PC-9 (cell line): ENCODE data around the gene STAMBP.

ENCODE experiments used
- EZH2 ChIP-seq: fragments of 200-600 bp; sonication (generic); IDR thresholded peaks from 2 replicates; pipeline ENCODE4 v1.8.0; 2017; ENCODE audit warnings: antibody characterized with exemption, low read depth
- TF ChIP-seq, protein P1 (sequence below): fragments of 200-600 bp; sonication (generic); conservative IDR thresholded peaks from 2 replicates; pipeline ENCODE4 v1.6.1; 2017; ENCODE audit warnings: mixed run types, antibody characterized with exemption, mild to moderate bottlenecking, moderate library complexity

DNA sequence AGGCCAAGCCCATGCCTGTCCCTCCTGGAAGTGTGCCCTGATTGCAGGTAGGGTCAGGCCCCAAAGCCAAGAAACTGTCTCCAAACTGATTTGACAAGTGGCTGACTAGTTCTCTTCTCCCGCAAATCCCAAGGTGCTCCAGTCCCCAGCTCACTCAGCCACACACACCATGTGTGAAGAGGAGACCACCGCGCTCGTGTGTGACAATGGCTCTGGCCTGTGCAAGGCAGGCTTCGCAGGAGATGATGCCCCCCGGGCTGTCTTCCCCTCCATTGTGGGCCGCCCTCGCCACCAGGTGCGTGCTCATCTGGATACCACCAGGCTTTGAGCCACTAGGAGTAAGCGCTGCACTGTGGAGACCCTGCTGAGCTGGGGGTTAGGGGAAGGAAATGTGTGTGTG is 72.4 kb downstream of the STAMBP start:
- no peak for TF ChIP-seq EZH2
- TF ChIP-seq, protein P1, sequence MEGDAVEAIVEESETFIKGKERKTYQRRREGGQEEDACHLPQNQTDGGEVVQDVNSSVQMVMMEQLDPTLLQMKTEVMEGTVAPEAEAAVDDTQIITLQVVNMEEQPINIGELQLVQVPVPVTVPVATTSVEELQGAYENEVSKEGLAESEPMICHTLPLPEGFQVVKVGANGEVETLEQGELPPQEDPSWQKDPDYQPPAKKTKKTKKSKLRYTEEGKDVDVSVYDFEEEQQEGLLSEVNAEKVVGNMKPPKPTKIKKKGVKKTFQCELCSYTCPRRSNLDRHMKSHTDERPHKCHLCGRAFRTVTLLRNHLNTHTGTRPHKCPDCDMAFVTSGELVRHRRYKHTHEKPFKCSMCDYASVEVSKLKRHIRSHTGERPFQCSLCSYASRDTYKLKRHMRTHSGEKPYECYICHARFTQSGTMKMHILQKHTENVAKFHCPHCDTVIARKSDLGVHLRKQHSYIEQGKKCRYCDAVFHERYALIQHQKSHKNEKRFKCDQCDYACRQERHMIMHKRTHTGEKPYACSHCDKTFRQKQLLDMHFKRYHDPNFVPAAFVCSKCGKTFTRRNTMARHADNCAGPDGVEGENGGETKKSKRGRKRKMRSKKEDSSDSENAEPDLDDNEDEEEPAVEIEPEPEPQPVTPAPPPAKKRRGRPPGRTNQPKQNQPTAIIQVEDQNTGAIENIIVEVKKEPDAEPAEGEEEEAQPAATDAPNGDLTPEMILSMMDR = no peak
